IPS DF 19.7 (cell line): ENCODE results near the gene SLC25A39.
A peak's percentile ranks its signal among the peaks of the same experiment; 100 is the strongest.
"Not testable (repeated sequence)": the region's sequence is repeated elsewhere in the genome, so short reads cannot be mapped to it uniquely, and the experiment has no call there.

Experiments
- DNase-seq: peaks from one replicate; pipeline ENCODE4 v3.0.0-alpha.2; 2013; ENCODE audit warnings: low read depth, low spot score

The SLC25A39 gene

DNA sequence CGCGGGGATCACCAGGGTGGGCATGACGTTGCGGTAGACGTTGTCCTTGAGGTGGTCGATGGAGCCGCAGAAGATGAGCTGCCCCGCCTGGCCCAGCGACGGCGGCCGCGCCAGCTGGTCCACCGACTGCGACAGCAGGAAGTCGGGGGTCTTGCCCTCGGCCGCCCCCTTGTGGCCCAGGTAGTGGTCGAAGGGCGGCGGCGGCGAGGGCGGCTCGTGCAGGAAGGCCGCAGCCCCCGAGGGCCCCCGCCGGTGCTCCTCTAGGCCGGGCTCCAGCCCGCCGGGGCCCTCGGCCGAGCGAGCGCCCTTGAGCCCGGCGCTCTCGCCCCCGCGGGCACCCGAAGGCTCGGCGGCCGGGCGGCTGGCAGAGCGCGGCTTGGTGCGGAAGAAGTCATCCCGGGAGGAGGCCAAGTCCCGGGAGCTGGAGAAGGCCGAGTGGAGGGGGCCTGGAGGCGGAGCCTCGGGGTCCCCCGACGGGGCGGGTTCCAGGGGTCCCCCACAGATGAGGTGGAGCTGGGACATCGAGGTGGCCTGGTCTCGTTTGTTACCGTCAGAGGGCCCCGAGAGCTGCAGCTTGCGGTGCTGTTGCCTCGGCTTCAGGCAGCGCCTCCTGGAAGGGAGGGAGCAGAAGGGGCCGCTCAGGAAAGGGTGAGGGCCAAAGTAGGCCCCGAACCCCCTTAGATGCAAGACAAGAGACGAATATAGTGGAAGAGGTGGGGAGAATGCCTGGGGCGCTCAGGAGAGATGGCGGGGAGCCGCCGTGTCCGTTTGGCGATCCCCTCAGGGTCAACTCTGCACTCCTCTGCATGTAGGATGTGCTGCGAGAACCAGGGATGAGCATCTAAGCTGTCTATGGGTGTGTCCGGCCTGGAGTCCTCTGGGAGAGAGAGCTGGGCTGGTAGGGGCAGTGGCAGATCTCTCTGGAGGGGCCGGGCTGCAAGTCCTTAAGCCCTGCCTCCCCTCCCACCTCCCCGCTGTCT lies 30.2 kb upstream of the SLC25A39 start:
- DNase-seq, result no peak

- DNase-seq, result no peak
Measured at GRCh38 chr17:44353672-44354331, 29.2 kb upstream of the SLC25A39 start.

DNA sequence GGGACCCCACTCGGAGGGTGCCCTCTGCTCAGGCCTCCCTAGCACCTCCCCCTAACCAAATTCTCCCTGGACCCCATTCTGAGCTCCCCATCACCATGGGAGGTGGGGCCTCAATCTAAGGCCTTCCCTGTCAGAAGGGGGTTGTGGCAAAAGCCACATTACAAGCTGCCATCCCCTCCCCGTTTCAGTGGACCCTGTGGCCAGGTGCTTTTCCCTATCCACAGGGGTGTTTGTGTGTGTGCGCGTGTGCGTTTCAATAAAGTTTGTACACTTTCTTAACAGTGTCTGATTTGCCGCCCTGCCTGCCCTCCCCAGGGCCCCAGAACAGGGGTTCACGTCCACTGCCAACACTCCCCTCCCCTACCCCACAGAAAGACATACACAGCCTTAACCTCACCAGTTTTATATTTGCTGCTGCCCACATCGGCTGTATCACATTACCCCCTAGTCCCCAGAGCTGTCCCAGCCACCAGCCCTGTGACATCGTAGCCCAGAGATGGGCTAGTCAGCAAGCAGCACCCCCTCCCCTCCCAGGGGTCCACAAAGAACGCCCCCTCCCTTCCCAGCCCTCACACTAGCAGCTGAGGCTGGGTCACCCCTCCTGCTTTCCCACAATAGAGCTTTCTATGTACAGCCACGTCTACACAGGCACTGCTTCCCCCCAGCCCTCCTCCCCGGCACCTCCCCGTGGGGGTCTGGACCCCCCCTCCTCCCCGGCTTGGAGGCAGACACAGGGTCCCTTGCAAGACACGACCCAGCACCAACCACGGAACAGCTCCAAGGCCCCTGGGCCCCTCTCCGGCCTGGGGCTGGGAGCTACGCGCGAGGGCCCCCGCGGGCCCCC lies 28.4 kb upstream of the SLC25A39 start:
- DNase-seq, result no peak

GRCh38 chr17:44351961-44352827 lies 27.6 kb upstream of the SLC25A39 start:
- DNase-seq, result no peak

DNA sequence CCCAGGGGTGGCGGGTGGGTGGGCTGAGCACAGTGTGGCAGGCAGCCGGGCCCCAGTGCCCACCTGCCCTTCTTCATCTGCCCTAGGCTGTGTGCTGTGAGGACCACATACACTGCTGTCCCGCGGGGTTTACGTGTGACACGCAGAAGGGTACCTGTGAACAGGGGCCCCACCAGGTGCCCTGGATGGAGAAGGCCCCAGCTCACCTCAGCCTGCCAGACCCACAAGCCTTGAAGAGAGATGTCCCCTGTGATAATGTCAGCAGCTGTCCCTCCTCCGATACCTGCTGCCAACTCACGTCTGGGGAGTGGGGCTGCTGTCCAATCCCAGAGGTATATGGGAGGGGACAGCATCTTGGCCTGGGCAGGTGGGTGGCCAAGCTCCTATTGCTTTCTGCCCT lies 26.8 kb upstream of the SLC25A39 start:
- no peak for DNase-seq

DNA sequence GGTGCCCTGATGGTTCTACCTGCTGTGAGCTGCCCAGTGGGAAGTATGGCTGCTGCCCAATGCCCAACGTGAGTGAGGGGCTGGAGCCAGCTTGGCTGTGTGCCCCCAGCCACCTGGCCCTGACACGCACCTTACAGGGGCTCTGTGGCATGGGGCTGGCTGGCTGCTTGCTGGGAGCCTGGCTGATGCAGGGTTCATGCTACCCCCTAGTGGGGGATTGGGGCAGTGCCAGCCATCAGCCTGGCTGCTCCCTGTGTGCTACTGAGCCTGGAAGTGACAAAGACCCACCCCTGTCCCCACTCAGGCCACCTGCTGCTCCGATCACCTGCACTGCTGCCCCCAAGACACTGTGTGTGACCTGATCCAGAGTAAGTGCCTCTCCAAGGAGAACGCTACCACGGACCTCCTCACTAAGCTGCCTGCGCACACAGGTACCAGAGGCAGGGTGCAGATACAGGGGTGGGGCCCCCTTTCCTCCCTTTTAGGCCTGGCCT lies 26.2 kb upstream of the SLC25A39 start:
- DNase-seq, result no peak

- DNase-seq, result no peak
Measured at GRCh38 chr17:44349553-44350070, 25.0 kb upstream of the SLC25A39 start.

GRCh38 chr17:44348988-44349364 lies 24.4 kb upstream of the SLC25A39 start:
- no peak for DNase-seq

DNA sequence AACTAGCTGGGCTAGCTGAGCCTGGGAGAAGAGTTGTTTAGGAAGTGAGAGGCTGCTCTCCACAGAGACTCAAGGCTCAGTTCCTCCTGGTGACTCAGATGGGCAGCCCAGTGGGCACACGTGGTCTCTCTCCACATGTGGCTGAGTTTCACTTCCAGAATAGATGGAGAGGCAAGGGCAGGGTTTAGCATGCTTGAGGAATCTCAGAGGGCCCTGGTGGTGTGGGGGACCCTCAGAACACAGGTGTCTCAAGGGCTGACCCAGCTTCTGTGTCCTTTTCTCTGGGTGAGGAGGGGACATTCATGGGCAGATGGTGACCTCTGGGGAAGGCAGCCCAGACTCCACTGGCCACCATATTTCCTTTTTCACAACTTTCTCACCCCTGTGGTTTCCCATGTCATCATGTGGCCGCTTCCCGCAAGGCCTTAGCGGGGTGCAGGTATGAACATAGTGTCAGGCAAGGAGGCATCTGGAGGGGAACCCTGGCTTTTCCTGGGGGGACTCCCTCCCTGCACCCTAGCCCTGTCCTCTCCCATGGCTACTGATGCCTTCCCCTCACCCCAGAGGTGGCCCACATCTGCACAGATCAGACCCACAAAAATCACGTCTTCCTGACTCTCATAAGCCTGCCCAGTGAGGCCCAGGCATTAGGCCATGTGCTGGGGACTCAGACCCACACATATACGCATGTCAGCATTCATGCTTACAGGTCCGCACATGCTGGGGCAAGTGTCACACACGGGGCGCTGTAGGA lies 23.8 kb upstream of the SLC25A39 start:
- DNase-seq, result no peak

- DNase-seq, result not testable (repeated sequence)
Measured at GRCh38 chr17:44347206-44348055, 22.8 kb upstream of the SLC25A39 start.

DNA sequence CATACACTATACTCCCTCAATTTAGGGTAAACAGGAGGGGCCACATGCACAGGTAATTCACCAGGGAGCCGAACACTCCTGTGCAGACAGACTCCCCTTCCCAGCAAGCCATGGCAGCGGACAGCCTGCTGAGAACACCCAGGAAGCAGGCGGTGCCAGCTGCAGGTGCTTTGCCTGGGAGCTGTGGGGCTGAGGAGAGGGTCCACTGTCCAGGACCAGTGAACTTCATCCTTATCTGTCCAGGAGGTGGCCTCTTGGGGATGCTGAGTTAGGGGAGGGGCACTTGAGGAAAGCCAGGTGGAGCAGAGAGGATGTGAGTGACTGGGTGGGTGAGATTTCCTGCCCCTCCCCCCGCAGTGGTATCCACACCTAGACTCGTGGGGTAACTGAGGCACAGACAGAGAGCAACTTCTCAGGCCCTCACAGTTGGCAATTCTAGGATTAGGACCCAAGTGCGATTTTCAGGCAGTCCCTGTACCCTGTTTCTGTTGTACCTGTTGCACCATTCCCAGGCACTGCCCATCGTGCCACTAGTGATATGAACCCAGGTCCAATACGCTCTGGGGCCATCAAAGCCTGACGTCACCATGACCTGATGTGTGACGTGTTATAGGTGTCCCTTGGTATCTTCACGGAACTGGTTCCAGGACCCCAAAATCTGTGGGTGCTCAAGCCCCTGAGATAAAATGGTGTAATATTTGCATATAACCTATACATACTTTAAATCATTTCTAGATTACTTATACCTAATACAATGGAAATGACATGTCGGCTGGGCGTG lies 21.6 kb upstream of the SLC25A39 start:
- DNase-seq, result no peak

GRCh38 chr17:44345454-44346026 lies 20.9 kb upstream of the SLC25A39 start:
- no peak for DNase-seq

DNA sequence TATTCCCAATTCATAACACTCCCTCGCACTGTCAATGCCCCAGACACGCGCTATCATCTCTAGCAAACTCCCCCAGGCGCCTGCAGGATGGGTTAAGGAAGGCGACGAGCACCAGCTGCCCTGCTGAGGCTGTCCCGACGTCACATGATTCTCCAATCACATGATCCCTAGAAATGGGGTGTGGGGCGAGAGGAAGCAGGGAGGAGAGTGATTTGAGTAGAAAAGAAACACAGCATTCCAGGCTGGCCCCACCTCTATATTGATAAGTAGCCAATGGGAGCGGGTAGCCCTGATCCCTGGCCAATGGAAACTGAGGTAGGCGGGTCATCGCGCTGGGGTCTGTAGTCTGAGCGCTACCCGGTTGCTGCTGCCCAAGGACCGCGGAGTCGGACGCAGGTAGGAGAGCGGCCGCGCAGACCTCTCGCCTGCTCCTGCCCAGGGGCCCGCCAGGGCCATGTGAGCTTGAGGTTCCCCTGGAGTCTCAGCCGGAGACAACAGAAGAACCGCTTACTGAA lies 20.4 kb upstream of the SLC25A39 start, which contains the start of gene GRN:
Gene GRN (plus strand): TSS at position 364 of the 515 bp plus-strand sequence. CDS start 3,863 bp downstream, outside the sequence.
- DNase-seq, result peak; percentile 99

DNA sequence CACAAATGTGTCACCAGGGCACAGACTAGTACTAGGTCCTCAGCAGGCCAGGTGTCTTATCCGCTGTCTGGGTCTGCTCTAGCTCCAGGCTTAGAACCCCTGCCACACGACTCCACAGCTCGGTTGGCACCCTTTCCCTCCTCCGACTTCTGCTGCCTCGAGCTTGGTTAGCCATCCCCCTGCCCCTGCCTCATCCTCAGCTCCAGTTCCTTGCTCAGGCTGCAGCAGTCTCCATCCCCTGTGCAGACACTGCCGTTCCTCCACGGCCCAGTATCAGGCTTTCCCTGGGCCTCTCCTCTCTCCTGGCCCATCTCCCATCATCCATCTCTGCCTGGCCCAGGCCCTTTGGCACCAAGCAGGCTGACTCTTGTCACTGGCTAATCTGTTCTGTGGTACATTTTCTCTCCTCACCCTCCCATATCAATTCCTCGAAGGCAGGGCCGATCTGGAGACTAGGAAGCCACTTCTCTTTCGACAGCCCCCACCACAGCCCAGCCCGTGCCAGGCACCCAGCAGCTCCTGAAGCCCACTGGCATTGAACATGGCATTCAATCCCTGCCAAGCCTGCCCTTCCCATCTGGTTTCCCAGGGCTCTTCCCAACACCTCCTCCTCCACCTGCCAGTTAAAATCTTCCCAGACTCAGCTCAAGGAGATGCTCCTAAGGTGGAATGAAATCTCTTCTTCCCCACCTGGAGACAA lies 19.0 kb upstream of the SLC25A39 start:
- no peak for DNase-seq

- DNase-seq, result not testable (repeated sequence)
Measured at GRCh38 chr17:44340553-44340952, 15.9 kb upstream of the SLC25A39 start.

DNA sequence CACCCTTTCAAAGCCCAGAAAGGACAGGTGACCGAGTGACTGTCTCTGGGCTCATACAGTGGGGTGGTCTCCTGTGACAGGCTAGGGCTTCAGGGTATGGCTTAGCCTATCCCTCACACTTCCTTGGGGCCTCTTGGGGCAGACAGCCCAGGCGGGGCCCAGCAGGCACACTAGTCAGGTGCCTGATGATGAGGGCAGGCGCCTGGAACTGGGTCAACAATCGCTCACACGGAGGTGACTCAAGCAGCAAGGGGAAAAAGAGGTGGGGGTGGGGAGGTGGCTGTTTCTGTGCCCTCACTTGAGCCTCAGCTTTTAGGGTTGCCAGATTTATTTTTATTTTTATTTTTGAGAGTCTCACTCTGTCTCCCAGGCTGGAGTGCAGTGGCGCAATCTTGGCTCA lies 14.1 kb upstream of the SLC25A39 start:
- DNase-seq, result no peak

DNA sequence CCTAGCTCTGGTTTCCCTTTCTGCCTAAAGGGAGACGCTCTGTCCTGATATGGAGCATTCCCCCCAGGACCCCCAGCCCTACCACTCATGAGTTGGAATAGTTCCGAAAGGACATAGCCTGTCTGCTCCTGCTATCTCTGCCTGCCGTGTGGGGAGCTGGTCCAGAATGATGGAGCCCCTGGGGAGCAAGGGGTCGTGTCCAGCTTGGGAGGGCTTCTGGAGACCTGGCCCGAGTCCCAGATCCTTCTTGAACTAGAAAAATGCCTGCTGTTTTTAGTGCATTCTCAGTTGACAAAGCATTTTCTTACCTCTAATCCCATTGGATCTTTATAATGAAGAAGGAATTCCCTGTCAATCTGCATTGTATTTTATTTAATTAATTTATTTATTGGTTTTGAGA lies 11.3 kb upstream of the SLC25A39 start:
- DNase-seq, result no peak
